ENCODE data around the gene LDLRAD4. TPM values are rescaled to one million over a fixed set of nuclear protein-coding genes. Genes with fewer than 3 reads are reported as not detected.
A peak's percentile ranks its signal among the peaks of the same experiment; 100 is the strongest.

LDLRAD4 gene
- polyA plus RNA-seq, 1 of the 3 experiments (the other 2 are of a cell fraction): 0.16 TPM

GRCh38 chr18:13374468-13375301 is 156.1 kb downstream of the LDLRAD4 start:
- Histone ChIP-seq H3K4me1 (ENCODE audit: control insufficient read depth in 1 of 2, insufficient read depth in 2 of 2, low read depth in 1 of 2, low read length in 1 of 2) (peaks cover 15 to 67% of the 10 kb centered on the region in 2 experiments), H3F3A (replicated peaks; ENCODE audit: insufficient read depth) (peaks cover 13% of the 10 kb centered on the region), H3K79me2 (ENCODE audit: insufficient read depth) (no peaks in the 10 kb centered on the region), H3K36me3 (replicated peaks in 1 of 2; ENCODE audit: control insufficient read depth in 1 of 2, insufficient read depth in 2 of 2, low read length in 1 of 2) (no peaks in the 10 kb centered on the region), H3K9ac (peak overlapping the region; percentile 43; the same call in 1 of the 2 replicates), H3K27ac (ENCODE audit: low read depth in 2 of 2, low read length in 1 of 2) (peak overlapping the region; percentile 74 to 86), H2AFZ (ENCODE audit: low read depth) (no peak overlapping the region), H4K20me1 (ENCODE audit: insufficient read depth) (no peaks in the 10 kb centered on the region), H3K27me3 (ENCODE audit: insufficient read depth) (no peaks in the 10 kb centered on the region), H3K4me2 (peak overlapping the region; percentile 64), H3K9me2 (no peaks in the 10 kb centered on the region), H3K9me3 (no peaks in the 10 kb centered on the region), H3K4me3 (ENCODE audit: low read depth in 2 of 2, low read length in 1 of 2) (no peak overlapping the region)
- WGBS (ENCODE audit: low lambda C conversion rate): 59% methylated on average over 13 of the region's 17 CpGs
- CTCF ChIA-PET: no interaction called here
- POLR2A ChIA-PET: interaction anchor here (0.6 kb wide), 2 partner anchors 20 to 285 kb away, joined by 3 read pairs; no protein-coding TSS in a partner anchor
- DNase-seq: peak; percentile 74
- no peak for TF ChIP-seq YY1 (IDR thresholded peaks at IDR 0.05; ENCODE audit: low read depth)
- TF ChIP-seq TAF1 (IDR thresholded peaks at IDR 0.05; ENCODE audit: borderline replicate concordance, low read depth, low read length): no peak
- no peak for TF ChIP-seq REST (IDR thresholded peaks at IDR 0.05; ENCODE audit: low read depth, low read length)
- TF ChIP-seq RAD21 (IDR thresholded peaks at IDR 0.05; ENCODE audit: low read length): no peak
- TF ChIP-seq RCOR1 (IDR thresholded peaks at IDR 0.05; ENCODE audit: low read length): no peak
- TF ChIP-seq JUND (IDR thresholded peaks at IDR 0.05): no peak
- TF ChIP-seq MAX (IDR thresholded peaks at IDR 0.05; ENCODE audit: low read depth): no peak
- no peak for TF ChIP-seq TEAD4 (IDR thresholded peaks at IDR 0.05; ENCODE audit: borderline replicate concordance, insufficient read depth)
- TF ChIP-seq EP300 (IDR thresholded peaks at IDR 0.05; ENCODE audit: borderline replicate concordance in 1 of 2, low read depth in 1 of 2, low read length in 1 of 2): no peak

GRCh38 chr18:13375302-13376255 is 157.0 kb downstream of the LDLRAD4 start:
- WGBS (ENCODE audit: low lambda C conversion rate): 63% methylated on average over 19 of the region's 19 CpGs
- Histone ChIP-seq H3K9me3 (no peaks in the 10 kb centered on the region), H3K36me3 (replicated peaks in 1 of 2; ENCODE audit: control insufficient read depth in 1 of 2, insufficient read depth in 2 of 2, low read length in 1 of 2) (no peaks in the 10 kb centered on the region), H2AFZ (ENCODE audit: low read depth) (no peak overlapping the region), H3K9ac (peak overlapping the region; percentile 43; the same call in 1 of the 2 replicates), H3K4me3 (ENCODE audit: low read depth in 2 of 2, low read length in 1 of 2) (no peak overlapping the region), H3F3A (replicated peaks; ENCODE audit: insufficient read depth) (peaks cover 13% of the 10 kb centered on the region), H3K9me2 (no peaks in the 10 kb centered on the region), H3K27me3 (ENCODE audit: insufficient read depth) (no peaks in the 10 kb centered on the region), H3K79me2 (ENCODE audit: insufficient read depth) (no peaks in the 10 kb centered on the region), H3K27ac (ENCODE audit: low read depth in 2 of 2, low read length in 1 of 2) (peak overlapping the region; percentile 74 to 86), H3K4me1 (ENCODE audit: control insufficient read depth in 1 of 2, insufficient read depth in 2 of 2, low read depth in 1 of 2, low read length in 1 of 2) (peaks cover 15 to 70% of the 10 kb centered on the region in 2 experiments), H4K20me1 (ENCODE audit: insufficient read depth) (no peaks in the 10 kb centered on the region), H3K4me2 (peak overlapping the region; percentile 64)
- DNase-seq: no peak
- POLR2A ChIA-PET: no interaction called here
- CTCF ChIA-PET: no interaction called here
- TF ChIP-seq EP300 (IDR thresholded peaks at IDR 0.05; ENCODE audit: borderline replicate concordance in 1 of 2, low read depth in 1 of 2, low read length in 1 of 2) (peak in 1 of 2 experiments; percentile 57; a peak in 1 of 4 replicates), SMC3 (IDR thresholded peaks at IDR 0.05; ENCODE audit: low read depth, low read length) (no peak), USF2 (IDR thresholded peaks at IDR 0.05; ENCODE audit: borderline replicate concordance, low read depth, low read length) (no peak), MXI1 (IDR thresholded peaks at IDR 0.05; ENCODE audit: low read depth, low read length) (no peak), PBX3 (IDR thresholded peaks at IDR 0.05) (peak; percentile 66), IRF3 (IDR thresholded peaks at IDR 0.05; ENCODE audit: low read depth, low read length) (no peak)

Measured in SK-N-SH (cell line).